ENCODE results near the gene TLCD4. TPM values are rescaled to one million over a fixed set of nuclear protein-coding genes. Genes with fewer than 3 reads are reported as not detected.
A peak's percentile ranks its signal among the peaks of the same experiment; 100 is the strongest.
"Not testable (repeated sequence)": the region's sequence is repeated elsewhere in the genome, so short reads cannot be mapped to it uniquely, and the experiment has no call there.

The TLCD4 gene
- total RNA-seq, 1 donor from 2014 or later = 91.6 TPM

- DNase-seq (ENCODE audit: low spot score); intact Hi-C loops (cut with DNase I): not testable (repeated sequence)
Measured at GRCh38 chr1:95091290-95091689, 25.9 kb upstream of the TLCD4 start.

- intact Hi-C loops (cut with DNase I); DNase-seq (ENCODE audit: low spot score): not testable (repeated sequence)
Measured at GRCh38 chr1:95092891-95093290, 24.3 kb upstream of the TLCD4 start.

GRCh38 chr1:95093296-95093695 lies 23.9 kb upstream of the TLCD4 start:
- DNase-seq (ENCODE audit: low spot score) = no peak

DNA sequence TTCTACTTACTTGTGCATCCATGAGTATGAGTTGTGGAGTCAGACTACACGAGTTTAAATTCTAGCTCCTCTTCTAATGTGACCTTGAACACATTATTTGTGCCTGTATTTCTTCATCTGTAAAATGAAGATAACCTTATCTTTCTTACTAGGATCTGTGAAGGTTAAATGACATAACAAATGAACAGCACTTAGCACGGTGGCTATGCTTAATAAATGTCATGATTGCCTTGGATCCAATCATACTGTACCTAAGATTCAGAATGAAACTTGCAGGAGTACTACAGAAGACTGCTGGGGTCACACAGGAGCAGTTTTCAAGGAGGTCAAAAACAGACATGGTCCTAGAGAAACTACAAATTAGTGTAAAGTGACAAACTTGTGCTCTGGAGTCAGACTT lies 22.2 kb upstream of the TLCD4 start:
- DNase-seq (ENCODE audit: low spot score) = no peak
- intact Hi-C loops (cut with DNase I) = no loop called here

More at GRCh38 chr1:95093296-95093695, 23.9 kb upstream of the TLCD4 start:
- intact Hi-C loops (cut with DNase I) = no loop called here

DNA sequence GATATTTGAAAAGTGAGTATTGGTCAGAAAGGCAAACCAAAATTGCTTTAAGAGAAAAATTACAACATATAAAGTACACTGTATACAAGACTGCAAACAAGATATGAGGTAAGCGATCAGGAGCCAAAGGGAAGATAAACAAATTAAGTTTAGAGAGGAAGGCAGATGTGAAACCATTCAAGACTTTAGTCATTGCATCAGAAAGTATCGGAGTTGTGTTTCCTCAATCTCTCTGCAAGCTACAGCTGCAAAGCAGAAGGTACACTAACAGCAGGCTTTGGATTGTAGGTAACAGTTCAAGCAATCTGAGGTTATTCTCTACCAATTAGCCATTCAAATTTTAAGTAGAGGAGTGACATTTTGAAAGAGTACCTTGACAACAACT lies 21.3 kb upstream of the TLCD4 start:
- intact Hi-C loops (cut with DNase I) = no loop called here
- no peak for DNase-seq (ENCODE audit: low spot score)

- intact Hi-C loops (cut with DNase I) = no loop called here
Measured at GRCh38 chr1:95096218-95096841, 20.8 kb upstream of the TLCD4 start.

GRCh38 chr1:95097426-95097825 lies 19.7 kb upstream of the TLCD4 start:
- DNase-seq (ENCODE audit: low spot score) = no peak
- intact Hi-C loops (cut with DNase I) = no loop called here

More at GRCh38 chr1:95096218-95096841, 20.8 kb upstream of the TLCD4 start:
- DNase-seq (ENCODE audit: low spot score) = no peak

- intact Hi-C loops (cut with DNase I) = no loop called here
- DNase-seq (ENCODE audit: low spot score) = no peak
Measured at GRCh38 chr1:95098196-95098595, 19.0 kb upstream of the TLCD4 start.

DNA sequence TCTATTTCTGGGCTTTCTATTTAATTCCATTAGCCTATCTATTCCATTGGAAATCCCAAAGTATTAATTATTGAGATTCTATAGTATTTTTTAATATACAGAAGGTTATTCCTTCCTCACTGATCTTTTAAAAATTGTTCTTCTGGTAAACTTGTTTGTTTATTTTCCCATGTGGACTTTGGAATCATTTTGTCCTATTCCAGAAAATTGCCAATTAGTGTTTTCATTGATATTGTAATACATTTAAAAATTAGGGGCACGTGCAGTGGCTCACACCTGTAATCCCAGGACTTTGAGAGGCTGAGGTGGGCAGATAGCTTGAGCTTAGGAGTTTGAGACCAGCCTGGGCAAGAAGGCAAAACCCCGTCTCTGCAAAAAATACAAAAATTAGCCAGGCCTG lies 8.4 kb upstream of the TLCD4 start:
- intact Hi-C loops (cut with DNase I) = no loop called here
- no peak for DNase-seq (ENCODE audit: low spot score)

- intact Hi-C loops (cut with DNase I) = no loop called here
Measured at GRCh38 chr1:95111014-95111413, 6.1 kb upstream of the TLCD4 start.

GRCh38 chr1:95113684-95114083 lies 3.5 kb upstream of the TLCD4 start:
- no peak for DNase-seq (ENCODE audit: low spot score)

More at GRCh38 chr1:95111014-95111413, 6.1 kb upstream of the TLCD4 start:
- DNase-seq (ENCODE audit: low spot score) = no peak

DNA sequence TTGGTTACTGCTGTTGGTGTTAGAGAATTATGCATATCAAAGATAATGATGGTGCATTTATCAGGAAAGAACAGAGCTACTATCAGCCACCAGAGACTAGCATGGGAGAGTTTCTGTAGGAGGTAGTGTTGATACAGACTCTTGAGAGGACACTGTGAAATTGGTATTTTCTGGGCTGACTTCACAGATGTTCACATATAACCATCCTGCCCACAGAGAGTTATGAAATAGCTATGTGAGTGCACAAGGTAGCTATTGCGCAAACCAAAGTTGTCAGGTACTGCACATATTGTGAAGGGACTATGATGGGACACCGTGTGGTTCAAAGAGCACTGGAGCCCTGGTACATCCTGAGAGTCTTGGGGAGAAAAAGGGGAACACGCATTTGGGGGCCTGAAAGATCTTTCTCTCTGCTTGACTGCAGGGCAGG lies 1.4 kb upstream of the TLCD4 start:
- DNase-seq (ENCODE audit: low spot score) = no peak
- intact Hi-C loops (cut with DNase I) = loop anchor here (2.0 to 5.0 kb wide), 2 partner anchors 31 to 43 kb away; partner anchors contain the start of gene ALG14

More at GRCh38 chr1:95113684-95114083, 3.5 kb upstream of the TLCD4 start:
- intact Hi-C loops (cut with DNase I) = no loop called here

DNA sequence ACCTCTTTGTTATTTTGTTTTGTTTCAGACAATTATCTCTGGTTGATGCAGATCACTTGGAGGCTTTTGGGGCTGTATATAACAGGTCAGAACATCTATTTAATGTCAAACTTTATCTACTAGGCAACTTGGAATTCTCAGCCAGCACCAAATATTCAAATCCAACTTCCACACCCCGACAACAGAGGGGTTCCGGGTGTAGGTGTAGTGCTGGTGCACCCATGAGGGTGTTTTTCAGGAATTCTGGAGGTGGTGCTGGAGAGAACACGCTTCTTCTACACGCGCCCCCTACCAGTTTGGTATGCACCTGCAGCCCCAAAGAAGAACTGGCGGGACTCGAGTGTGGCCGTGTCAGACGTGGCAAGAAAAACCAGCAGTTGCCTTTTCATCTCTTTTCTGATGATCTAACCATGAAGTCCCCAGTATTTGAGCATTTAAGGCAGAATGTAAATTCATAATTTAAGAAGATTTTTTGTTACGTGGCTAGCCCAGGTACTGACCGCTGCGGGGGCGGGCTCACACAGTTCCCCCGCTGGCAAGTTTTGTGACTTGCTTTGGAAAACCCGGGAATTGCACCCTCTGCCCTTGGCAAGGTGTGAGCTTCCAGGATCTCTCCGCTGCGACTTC lies 462 bp upstream of the TLCD4 start:
- DNase-seq (ENCODE audit: low spot score) = peak; percentile 81
- intact Hi-C loops (cut with DNase I) = loop anchor here (1.0 to 5.0 kb wide), 3 partner anchors 32 to 117 kb away; partner anchors contain the start of gene ALG14

DNA sequence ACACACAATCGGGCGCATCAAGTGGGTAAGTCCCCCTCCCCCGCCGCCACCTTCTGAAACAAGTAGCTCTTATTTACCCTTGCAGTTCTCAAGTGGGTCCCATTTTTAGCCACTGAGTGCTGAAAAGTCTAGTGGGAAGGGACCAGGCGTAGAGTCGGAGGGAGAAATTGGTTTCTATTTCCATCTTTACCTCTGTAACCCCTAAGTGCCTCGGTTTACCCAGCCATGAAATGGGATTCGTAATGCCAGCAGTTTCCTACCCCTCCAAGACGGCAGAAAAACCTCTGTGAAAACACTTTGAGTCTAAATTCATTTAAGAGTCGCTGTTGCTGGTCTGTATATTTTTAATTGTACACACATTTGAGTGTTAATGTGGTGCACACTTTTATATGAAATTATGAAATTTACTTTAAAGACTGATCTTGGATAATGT lies 928 bp downstream of the TLCD4 start:
- intact Hi-C loops (cut with DNase I) = loop anchor here (5.0 kb wide), 1 partner anchor 46 kb away; the partner anchor contains the start of gene ALG14
- no peak for DNase-seq (ENCODE audit: low spot score)

DNA sequence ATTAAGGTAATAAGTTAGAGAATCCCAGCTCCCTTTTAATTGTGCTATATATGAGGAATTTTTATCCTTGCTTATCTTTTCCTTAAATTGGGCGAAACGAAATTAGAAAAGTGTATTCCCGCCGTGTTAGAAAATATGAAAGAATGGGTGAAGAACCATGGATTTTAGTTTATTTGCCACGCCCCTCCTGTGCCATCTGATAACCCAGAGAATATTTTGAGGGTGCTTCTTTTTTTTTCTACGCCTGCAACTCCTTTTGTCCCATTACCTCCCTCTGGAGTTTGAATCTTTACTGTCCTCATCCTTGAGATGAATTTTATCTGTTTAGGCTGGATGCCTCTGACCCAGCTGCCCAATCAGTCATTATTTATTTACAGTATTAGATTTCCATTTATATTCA lies 1.6 kb downstream of the TLCD4 start:
- intact Hi-C loops (cut with DNase I) = loop anchor here (5.0 kb wide), 1 partner anchor 46 kb away; the partner anchor contains the start of gene ALG14
- DNase-seq (ENCODE audit: low spot score) = no peak

- no peak for DNase-seq (ENCODE audit: low spot score)
- intact Hi-C loops (cut with DNase I) = loop anchor here (5.0 kb wide), 1 partner anchor 47 kb away; the partner anchor contains the start of gene ALG14
Measured at GRCh38 chr1:95119273-95119672, 2.1 kb downstream of the TLCD4 start.

DNA sequence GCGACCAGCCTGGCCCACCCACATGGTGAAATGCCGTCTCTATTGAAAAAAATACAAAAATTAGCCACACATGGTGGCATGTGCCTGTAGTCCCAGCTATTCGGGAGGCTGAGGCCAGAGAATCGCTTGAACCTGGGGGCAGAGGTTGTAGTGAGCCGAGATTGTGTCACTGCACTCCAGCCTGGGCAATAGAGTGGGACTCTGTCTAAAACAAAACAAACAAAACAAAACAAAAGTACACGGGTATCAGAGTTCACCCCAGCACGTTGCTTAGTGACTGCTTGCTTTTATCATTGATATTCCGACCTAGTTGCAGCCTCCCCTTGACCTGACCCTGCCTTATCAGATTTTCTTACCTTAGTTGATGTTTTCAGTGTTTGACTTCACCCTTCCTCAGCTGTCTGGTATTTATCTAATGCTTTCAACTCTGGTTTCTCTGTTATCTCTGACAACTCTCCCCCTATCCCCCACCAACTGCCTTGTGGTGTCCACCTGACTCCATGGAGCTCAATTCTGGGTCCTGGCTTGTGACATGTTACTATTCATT lies 5.1 kb downstream of the TLCD4 start:
- DNase-seq (ENCODE audit: low spot score) = no peak
- intact Hi-C loops (cut with DNase I) = no loop called here

GRCh38 chr1:95124342-95124741 lies 7.2 kb downstream of the TLCD4 start:
- DNase-seq (ENCODE audit: low spot score) = no peak
- intact Hi-C loops (cut with DNase I) = no loop called here

DNA sequence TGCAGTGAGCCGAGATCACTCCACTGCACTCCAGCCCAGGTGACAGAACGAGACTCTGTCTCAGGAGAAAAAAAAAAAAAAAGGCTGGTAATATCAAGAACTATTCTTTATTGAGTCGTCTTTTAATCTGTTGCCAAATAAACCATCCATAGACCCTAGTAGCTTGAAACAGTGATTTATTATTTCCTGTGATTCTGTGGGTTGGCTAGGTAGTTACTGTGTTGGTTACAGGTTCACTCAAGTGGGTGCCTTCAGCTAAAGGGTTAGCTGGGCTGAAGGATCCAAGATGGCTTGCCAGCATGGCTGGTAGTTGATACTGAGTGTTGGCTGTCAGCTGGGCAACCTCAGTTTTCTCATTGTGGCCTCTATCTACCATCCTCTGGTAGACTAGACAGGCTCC lies 9.2 kb downstream of the TLCD4 start:
- intact Hi-C loops (cut with DNase I) = no loop called here

GRCh38 chr1:95126846-95127245 lies 9.7 kb downstream of the TLCD4 start:
- intact Hi-C loops (cut with DNase I) = no loop called here
- DNase-seq (ENCODE audit: low spot score) = no peak

More for the DNA sequence above, 9.2 kb downstream of the TLCD4 start:
- DNase-seq (ENCODE audit: low spot score) = no peak

- DNase-seq (ENCODE audit: low spot score) = no peak
- intact Hi-C loops (cut with DNase I) = no loop called here
Measured at GRCh38 chr1:95127380-95127779, 10.2 kb downstream of the TLCD4 start.

All from cardiac septum (tissue), 1 donor.